A673 (cell line): ENCODE measurements around the gene CNIH3. TPM values are rescaled to one million over a fixed set of nuclear protein-coding genes. Genes with fewer than 3 reads are reported as not detected.

Experiments used
- BruUV-seq: library from RNA; stranded (reverse); fragments of 400-500 nt; replicated peaks from 2 replicates; lab custom pipeline; 2021; lab: Mats Ljungman, UMichigan
- CTCF ChIA-PET: fragments of 300-600 bp; sonication (Branson Sonifier 250); formaldehyde crosslinking; loops from one replicate; lab custom pipeline; 2022; ENCODE audit warnings: antibody characterized with exemption; lab: Charles Lee
- POLR2A ChIA-PET: fragments of 300-600 bp; sonication (Branson Sonifier 250); formaldehyde crosslinking; loops from one replicate; lab custom pipeline; 2022; ENCODE audit warnings: antibody characterized with exemption; ENCODE audit not compliant: low non-redundant PET; lab: Charles Lee
- DNase-seq: peaks from one replicate; pipeline ENCODE4 v3.0.0-alpha.2; 2015; ENCODE audit warnings: low spot score
- H3K27ac ChIP-seq: fragments of 200-600 bp; sonication (generic); 2 replicates; pipeline ENCODE4 v1.5.1; 2016; ENCODE audit warnings: mixed run types, low read depth, mild to moderate bottlenecking, mixed read lengths, antibody characterized with exemption, low read length; ENCODE audit not compliant: poor library complexity, severe bottlenecking
- H3K27me3 ChIP-seq: fragments of 200-600 bp; sonication (generic); replicated peaks from 2 replicates; pipeline ENCODE4 v1.6.1; 2017; ENCODE audit warnings: mixed run types, low read depth, mild to moderate bottlenecking, mixed read lengths, antibody characterized with exemption, low read length; ENCODE audit not compliant: insufficient read depth, poor library complexity
- H3K36me3 ChIP-seq: fragments of 200-600 bp; sonication (generic); 2 replicates; pipeline ENCODE4 v1.6.1; 2016; ENCODE audit warnings: mixed run types, mild to moderate bottlenecking, mixed read lengths, antibody characterized with exemption, low read length; ENCODE audit not compliant: insufficient read depth, poor library complexity, severe bottlenecking
- H3K4me1 ChIP-seq: fragments of 200-600 bp; sonication (generic); 2 replicates; pipeline ENCODE4 v1.6.1; 2017; ENCODE audit warnings: mixed run types, mild to moderate bottlenecking, mixed read lengths, antibody characterized with exemption, low read length; ENCODE audit not compliant: insufficient read depth, poor library complexity, severe bottlenecking
- H3K4me3 ChIP-seq: fragments of 200-600 bp; sonication (generic); 2 replicates; pipeline ENCODE4 v1.5.1; 2016; ENCODE audit warnings: low read depth, mixed run types, mild to moderate bottlenecking, mixed read lengths, low read length; ENCODE audit not compliant: poor library complexity, severe bottlenecking
- H3K9me3 ChIP-seq: fragments of 200-600 bp; sonication (generic); 2 replicates; pipeline ENCODE4 v1.6.1; 2016; ENCODE audit warnings: mixed run types, low read depth, mild to moderate bottlenecking, mixed read lengths, antibody characterized with exemption, low read length; ENCODE audit not compliant: poor library complexity, severe bottlenecking
- EZH2 ChIP-seq: fragments of 200-600 bp; sonication (generic); IDR thresholded peaks from 2 replicates; pipeline ENCODE4 v1.6.1; 2017; ENCODE audit warnings: borderline replicate concordance, low read depth, mild to moderate bottlenecking, mixed read lengths, antibody characterized with exemption, low read length; ENCODE audit not compliant: poor library complexity, severe bottlenecking
- intact Hi-C: fragments of 100-400 bp; cut with micrococcal nuclease; formaldehyde crosslinking; loops from one replicate; pipeline ENCODE4 v1.10.0; 2022; ENCODE audit not compliant: unreplicated experiment
- total RNA-seq: library from RNA; stranded (reverse); gene quantifications from 2 replicates; pipeline ENCODE4 v1.2.3, GENCODE V29; 2021
- TF ChIP-seq, protein P1 (sequence below): fragments of 300-800, 200-600 bp; sonication (generic); conservative IDR thresholded peaks from 2 replicates; pipeline ENCODE4 v1.5.1; 2017; ENCODE audit warnings: low read depth, mild to moderate bottlenecking, antibody characterized with exemption, low read length, moderate library complexity, mixed read lengths

Gene CNIH3
- total RNA-seq, 1 experiment from 2014 or later = 3.8 TPM

DNA sequence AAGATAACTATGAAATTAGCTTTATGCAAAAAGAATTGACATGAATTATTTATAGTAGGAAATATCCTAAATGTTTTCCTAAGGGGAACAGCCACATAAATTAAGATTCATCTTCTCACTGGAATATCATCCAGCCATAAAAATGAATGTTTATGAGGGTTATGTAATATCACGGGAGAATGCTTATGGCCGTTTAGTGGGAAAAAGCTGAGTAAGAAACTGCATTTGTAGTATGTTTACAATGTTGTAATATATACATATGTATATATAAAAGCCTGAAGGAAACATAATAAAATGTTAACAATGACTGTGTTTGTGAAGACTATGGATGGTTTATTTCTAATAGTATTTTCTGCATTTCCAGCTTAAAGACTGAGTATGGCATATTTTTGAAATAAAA, 161.1 kb downstream of the CNIH3 start:
- no peaks in the 10 kb centered on the region for H3K9me3 ChIP-seq
- H3K36me3 ChIP-seq = no peaks in the 10 kb centered on the region
- H3K27ac ChIP-seq = no peak overlapping the region
- POLR2A ChIA-PET = no interaction called here
- CTCF ChIA-PET = no interaction called here
- no peak for TF ChIP-seq EZH2
- TF ChIP-seq, protein P1, sequence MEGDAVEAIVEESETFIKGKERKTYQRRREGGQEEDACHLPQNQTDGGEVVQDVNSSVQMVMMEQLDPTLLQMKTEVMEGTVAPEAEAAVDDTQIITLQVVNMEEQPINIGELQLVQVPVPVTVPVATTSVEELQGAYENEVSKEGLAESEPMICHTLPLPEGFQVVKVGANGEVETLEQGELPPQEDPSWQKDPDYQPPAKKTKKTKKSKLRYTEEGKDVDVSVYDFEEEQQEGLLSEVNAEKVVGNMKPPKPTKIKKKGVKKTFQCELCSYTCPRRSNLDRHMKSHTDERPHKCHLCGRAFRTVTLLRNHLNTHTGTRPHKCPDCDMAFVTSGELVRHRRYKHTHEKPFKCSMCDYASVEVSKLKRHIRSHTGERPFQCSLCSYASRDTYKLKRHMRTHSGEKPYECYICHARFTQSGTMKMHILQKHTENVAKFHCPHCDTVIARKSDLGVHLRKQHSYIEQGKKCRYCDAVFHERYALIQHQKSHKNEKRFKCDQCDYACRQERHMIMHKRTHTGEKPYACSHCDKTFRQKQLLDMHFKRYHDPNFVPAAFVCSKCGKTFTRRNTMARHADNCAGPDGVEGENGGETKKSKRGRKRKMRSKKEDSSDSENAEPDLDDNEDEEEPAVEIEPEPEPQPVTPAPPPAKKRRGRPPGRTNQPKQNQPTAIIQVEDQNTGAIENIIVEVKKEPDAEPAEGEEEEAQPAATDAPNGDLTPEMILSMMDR = no peak
- no peak for DNase-seq
- no TSS peak for BruUV-seq
- peaks cover 11% of the 10 kb centered on the region for H3K27me3 ChIP-seq
- no peak overlapping the region for H3K4me3 ChIP-seq
- intact Hi-C loops = no loop called here
- H3K4me1 ChIP-seq = no peaks in the 10 kb centered on the region

DNA sequence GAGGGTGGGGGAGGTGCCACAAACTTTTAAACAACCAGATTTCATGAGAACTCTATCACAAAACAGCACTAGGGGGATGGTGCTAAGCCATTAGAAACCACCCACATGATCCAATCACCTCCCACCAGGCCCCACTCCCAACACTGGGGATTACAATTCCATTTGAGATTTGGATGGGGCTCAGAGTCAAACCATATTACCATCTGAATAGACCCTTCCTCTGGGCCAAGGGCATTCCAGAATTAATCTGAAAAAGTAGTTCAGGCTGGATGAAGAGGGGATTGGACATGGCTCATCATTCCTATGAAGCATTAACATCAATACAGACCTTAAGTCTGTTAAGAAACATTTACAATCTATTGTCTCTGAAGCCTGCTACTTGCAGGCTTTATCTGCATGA, 163.4 kb downstream of the CNIH3 start:
- DNase-seq = no peak
- Histone ChIP-seq H3K27ac (no peak overlapping the region), H3K36me3 (no peaks in the 10 kb centered on the region), H3K4me1 (no peaks in the 10 kb centered on the region), H3K9me3 (no peaks in the 10 kb centered on the region), H3K27me3 (peaks cover 5% of the 10 kb centered on the region), H3K4me3 (no peak overlapping the region)
- no TSS peak for BruUV-seq
- intact Hi-C loops = no loop called here
- POLR2A ChIA-PET = no interaction called here
- CTCF ChIA-PET = no interaction called here
- no peak for TF ChIP-seq EZH2
- TF ChIP-seq, protein P1 = no peak

DNA sequence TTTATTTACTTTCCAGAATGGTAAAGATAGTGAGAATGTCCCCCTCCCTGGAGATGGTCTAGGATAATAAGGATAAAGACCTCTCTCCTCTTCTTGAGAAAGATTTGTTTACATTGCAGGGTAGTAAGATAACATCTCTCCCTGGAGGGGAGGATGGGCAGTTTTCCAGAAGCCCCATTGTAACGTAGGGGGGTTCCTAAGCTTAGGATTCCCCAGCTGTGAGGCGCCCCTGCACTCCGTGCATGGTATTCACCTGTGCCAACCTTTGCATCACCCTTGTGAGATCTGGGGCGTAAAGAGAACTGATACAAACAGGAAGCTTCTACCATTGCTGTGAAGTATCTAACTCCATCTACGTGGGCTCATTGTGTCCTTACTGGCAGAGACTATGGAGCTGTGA, 164.6 kb downstream of the CNIH3 start:
- H3K9me3 ChIP-seq = no peaks in the 10 kb centered on the region
- POLR2A ChIA-PET = no interaction called here
- no peak overlapping the region for H3K27ac ChIP-seq
- no peaks in the 10 kb centered on the region for H3K4me1 ChIP-seq
- H3K36me3 ChIP-seq = no peaks in the 10 kb centered on the region
- CTCF ChIA-PET = no interaction called here
- BruUV-seq = no TSS peak
- no peak overlapping the region for H3K4me3 ChIP-seq
- TF ChIP-seq, protein P1 = no peak
- no peak for TF ChIP-seq EZH2
- no peak for DNase-seq
- intact Hi-C loops = no loop called here
- peaks cover 5% of the 10 kb centered on the region for H3K27me3 ChIP-seq
